Retinal pigment epithelial cell (primary cell): ENCODE data around the gene PLSCR5.
A peak's percentile ranks its signal among the peaks of the same experiment; 100 is the strongest.

ENCODE experiments used
- DNase-seq: peaks from one replicate; pipeline ENCODE4 v3.0.0-alpha.2; 2010; ENCODE audit warnings: low read depth
- H3K4me3 ChIP-seq: 2 replicates; pipeline ENCODE4 v1.5.1; 2011; ENCODE audit warnings: mild to moderate bottlenecking, low read length, control low read depth, moderate library complexity
- CTCF ChIP-seq: conservative IDR thresholded peaks from 2 replicates; pipeline ENCODE4 v1.5.1; 2011; ENCODE audit warnings: low read depth, low read length, control low read depth, inconsistent platforms

The PLSCR5 gene

GRCh38 chr3:146555311-146555710 lies 49.8 kb downstream of the PLSCR5 start:
- DNase-seq: no peak
- TF ChIP-seq CTCF: no peak
- H3K4me3 ChIP-seq: no peak overlapping the region

- H3K4me3 ChIP-seq: no peak overlapping the region
- DNase-seq: no peak
These were observed 50.9 kb downstream of the PLSCR5 start for GRCh38 chr3:146554151-146554760.

GRCh38 chr3:146550743-146551510 lies 54.2 kb downstream of the PLSCR5 start:
- H3K4me3 ChIP-seq: no peak overlapping the region
- peak; percentile 82 for DNase-seq
- no peak for TF ChIP-seq CTCF

More at GRCh38 chr3:146554151-146554760, 50.9 kb downstream of the PLSCR5 start:
- TF ChIP-seq CTCF: no peak

- DNase-seq: no peak
- TF ChIP-seq CTCF: no peak
- H3K4me3 ChIP-seq: no peak overlapping the region
These were observed 55.0 kb downstream of the PLSCR5 start for GRCh38 chr3:146550070-146550615.

GRCh38 chr3:146547235-146547835 lies 57.8 kb downstream of the PLSCR5 start:
- no peak overlapping the region for H3K4me3 ChIP-seq
- no peak for TF ChIP-seq CTCF

GRCh38 chr3:146546366-146546965 lies 58.7 kb downstream of the PLSCR5 start:
- DNase-seq: no peak
- H3K4me3 ChIP-seq: no peak overlapping the region

More at GRCh38 chr3:146547235-146547835, 57.8 kb downstream of the PLSCR5 start:
- DNase-seq: no peak

More at GRCh38 chr3:146546366-146546965, 58.7 kb downstream of the PLSCR5 start:
- no peak for TF ChIP-seq CTCF
